OCI-LY7 (cell line): ENCODE measurements around the gene MARCHF6. TPM values are rescaled to one million over a fixed set of nuclear protein-coding genes. Genes with fewer than 3 reads are reported as not detected.

Experiments used
- BruUV-seq: library from RNA; stranded (reverse); fragments of 400-500 nt; replicated peaks from 2 replicates; lab custom pipeline; 2021; lab: Mats Ljungman, UMichigan
- CTCF ChIA-PET: fragments of 300-600 bp; sonication (Branson Sonifier 250); formaldehyde crosslinking; loops from one replicate; lab custom pipeline; 2022; ENCODE audit warnings: antibody characterized with exemption; ENCODE audit not compliant: unreplicated experiment; lab: Charles Lee
- POLR2A ChIA-PET: fragments of 300-600 bp; sonication (Branson Sonifier 250); formaldehyde crosslinking; loops from one replicate; lab custom pipeline; 2022; ENCODE audit warnings: antibody characterized with exemption; lab: Charles Lee
- DNase-seq: peaks from one replicate; pipeline ENCODE4 v3.0.0-alpha.2; 2015; ENCODE audit warnings: low spot score
- H2AFZ ChIP-seq: fragments of 200-600 bp; sonication (generic), shearing (Covaris generic); 2 replicates; pipeline ENCODE4 v1.6.1; 2014; ENCODE audit warnings: mild to moderate bottlenecking, antibody characterized with exemption, low read length, moderate library complexity
- H3K27ac ChIP-seq: fragments of 200-600 bp; sonication (generic); 2 replicates; pipeline ENCODE4 v1.5.1; 2014; ENCODE audit warnings: mixed run types, low read depth, mild to moderate bottlenecking, moderate library complexity, low read length, inconsistent platforms; ENCODE audit not compliant: poor library complexity, severe bottlenecking
- H3K36me3 ChIP-seq: fragments of 200-600 bp; sonication (generic); 2 replicates; pipeline ENCODE4 v1.6.1; 2014; ENCODE audit warnings: mild to moderate bottlenecking, antibody characterized with exemption, low read length, moderate library complexity, mixed read lengths; ENCODE audit not compliant: insufficient read depth
- H3K4me1 ChIP-seq: fragments of 200-600 bp; sonication (generic); 2 replicates; pipeline ENCODE4 v1.5.1; 2014; ENCODE audit warnings: mild to moderate bottlenecking, low read length; ENCODE audit not compliant: insufficient read depth, poor library complexity, severe bottlenecking
- H3K4me2 ChIP-seq: fragments of 200-600 bp; sonication (generic); 2 replicates; pipeline ENCODE4 v1.6.1; 2014; ENCODE audit warnings: mild to moderate bottlenecking, low read length
- H3K4me3 ChIP-seq: fragments of 200-600 bp; sonication (generic); 2 replicates; pipeline ENCODE4 v1.5.1; 2014; ENCODE audit warnings: mild to moderate bottlenecking, low read depth, low read length; ENCODE audit not compliant: poor library complexity, severe bottlenecking
- H3K79me2 ChIP-seq: fragments of 200-600 bp; sonication (generic); 2 replicates; pipeline ENCODE4 v1.6.1; 2016; ENCODE audit warnings: low read depth, mild to moderate bottlenecking, low read length, moderate library complexity, mixed read lengths; ENCODE audit not compliant: insufficient read depth
- H3K9me2 ChIP-seq: fragments of 200-600 bp; sonication (generic); 2 replicates; pipeline ENCODE4 v1.6.1; 2016; ENCODE audit warnings: mild to moderate bottlenecking, low read length, mixed read lengths; ENCODE audit not compliant: insufficient read depth
- H3K9me3 ChIP-seq: fragments of 200-600 bp; sonication (generic); 2 replicates; pipeline ENCODE4 v1.6.1; 2014; ENCODE audit warnings: mild to moderate bottlenecking, mixed run types, low read length, mixed read lengths
- H4K20me1 ChIP-seq: fragments of 200-600 bp; sonication (generic); 2 replicates; pipeline ENCODE4 v1.6.1; 2014; ENCODE audit warnings: mild to moderate bottlenecking, antibody characterized with exemption, low read length, moderate library complexity, mixed read lengths; ENCODE audit not compliant: insufficient read depth
- CTCF ChIP-seq: fragments of 200-600 bp; sonication (generic); conservative IDR thresholded peaks from 2 replicates; pipeline ENCODE4 v1.5.1; 2014; ENCODE audit warnings: mild to moderate bottlenecking, antibody characterized with exemption, low read length, moderate library complexity, mixed read lengths
- EZH2phosphoT487 ChIP-seq: fragments of 200-600 bp; sonication (generic); IDR thresholded peaks from 2 replicates; pipeline ENCODE4 v1.6.1; 2018; ENCODE audit warnings: low read depth, borderline replicate concordance, mild to moderate bottlenecking, mixed run types, antibody characterized with exemption, low read length, moderate library complexity, mixed read lengths
- intact Hi-C: fragments of 100-400 bp; cut with micrococcal nuclease; formaldehyde crosslinking; loops from one replicate; pipeline ENCODE4 v1.10.0; 2022; ENCODE audit not compliant: unreplicated experiment
- total RNA-seq, 2 experiments: library from RNA; depleted of rRNA in 1 of 2; stranded (reverse); fragments of >200 nt in 1 of 2; shearing (Covaris generic) in 1 of 2; gene quantifications; 2 replicates each; pipeline ENCODE4 v1.2.3, GENCODE V29; 2014 to 2022

MARCHF6 gene
- total RNA-seq, 2 experiments from 2014 or later, result 113 to 118 TPM

GRCh38 chr5:10320793-10321192 lies 32.7 kb upstream of the MARCHF6 start:
- H2AFZ ChIP-seq, result no peak overlapping the region
- intact Hi-C loops, result no loop called here
- no TSS peak for BruUV-seq
- H3K4me1 ChIP-seq, result no peaks in the 10 kb centered on the region
- H3K4me3 ChIP-seq, result no peak overlapping the region
- no peaks in the 10 kb centered on the region for H3K79me2 ChIP-seq
- no peak for DNase-seq
- TF ChIP-seq CTCF (no peak), EZH2phosphoT487 (no peak)
- no peaks in the 10 kb centered on the region for H3K9me2 ChIP-seq
- no peaks in the 10 kb centered on the region for H3K36me3 ChIP-seq
- no peak overlapping the region for H3K27ac ChIP-seq
- no peaks in the 10 kb centered on the region for H3K9me3 ChIP-seq
- H4K20me1 ChIP-seq, result no peaks in the 10 kb centered on the region
- CTCF ChIA-PET, result no interaction called here
- H3K4me2 ChIP-seq, result no peak overlapping the region
- POLR2A ChIA-PET, result interaction anchor here (0.6 to 0.7 kb wide), 2 partner anchors 12 to 28 kb away, joined by 3 read pairs; no protein-coding TSS in a partner anchor

GRCh38 chr5:10321882-10322281 lies 31.6 kb upstream of the MARCHF6 start:
- no peaks in the 10 kb centered on the region for H3K79me2 ChIP-seq
- no TSS peak for BruUV-seq
- H3K9me2 ChIP-seq, result no peaks in the 10 kb centered on the region
- ChIA-PET POLR2A (interaction anchor here (0.6 kb wide), 1 partner anchor 1281 kb away, joined by 3 read pairs; no protein-coding TSS in a partner anchor), CTCF (no interaction called here)
- no peak overlapping the region for H3K4me3 ChIP-seq
- H2AFZ ChIP-seq, result no peak overlapping the region
- H4K20me1 ChIP-seq, result no peaks in the 10 kb centered on the region
- H3K4me2 ChIP-seq, result no peak overlapping the region
- no peaks in the 10 kb centered on the region for H3K9me3 ChIP-seq
- no peak overlapping the region for H3K27ac ChIP-seq
- no peaks in the 10 kb centered on the region for H3K36me3 ChIP-seq
- DNase-seq, result no peak
- H3K4me1 ChIP-seq, result no peaks in the 10 kb centered on the region
- no peak for TF ChIP-seq CTCF
- no peak for TF ChIP-seq EZH2phosphoT487
- intact Hi-C loops, result no loop called here

GRCh38 chr5:10323588-10324488 lies 29.7 kb upstream of the MARCHF6 start:
- intact Hi-C loops, result no loop called here
- POLR2A ChIA-PET, result no interaction called here

More at GRCh38 chr5:10323588-10324488, 29.7 kb upstream of the MARCHF6 start:
- H3K4me1 ChIP-seq, result no peaks in the 10 kb centered on the region
- H3K9me3 ChIP-seq, result no peaks in the 10 kb centered on the region
- H3K36me3 ChIP-seq, result no peaks in the 10 kb centered on the region
- no peaks in the 10 kb centered on the region for H3K79me2 ChIP-seq
- no peaks in the 10 kb centered on the region for H3K9me2 ChIP-seq
- no peak overlapping the region for H3K27ac ChIP-seq
- no TSS peak for BruUV-seq
- DNase-seq, result no peak
- H2AFZ ChIP-seq, result no peak overlapping the region
- CTCF ChIA-PET, result no interaction called here
- H3K4me2 ChIP-seq, result no peak overlapping the region
- no peaks in the 10 kb centered on the region for H4K20me1 ChIP-seq
- H3K4me3 ChIP-seq, result no peak overlapping the region
- TF ChIP-seq EZH2phosphoT487 (no peak), CTCF (no peak)
